ENCODE data around the gene PRIM2. TPM values are rescaled to one million over a fixed set of nuclear protein-coding genes. Genes with fewer than 3 reads are reported as not detected.

The PRIM2 gene
- total RNA-seq, 1 experiment from 2014 or later: 44.0 TPM

DNA sequence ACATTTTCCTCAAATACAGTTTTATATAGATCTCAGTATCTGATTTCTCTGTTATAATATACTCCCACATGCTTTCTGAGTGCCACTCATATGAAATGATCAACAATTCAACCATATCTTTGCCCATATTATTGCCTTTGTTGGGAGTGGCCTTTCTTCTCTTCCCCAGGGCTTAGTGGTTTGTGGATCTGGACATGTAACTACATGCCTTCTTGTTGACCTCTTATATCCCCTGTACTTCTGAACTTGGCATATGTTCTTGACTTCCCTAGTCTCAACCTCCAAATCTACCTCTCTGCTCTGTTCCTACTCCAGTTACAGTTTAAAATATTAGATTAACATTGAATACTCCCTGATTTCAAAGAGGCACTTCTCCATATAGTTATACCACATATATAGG lies 34.3 kb upstream of the PRIM2 start:
- no peak overlapping the region for H3K9ac ChIP-seq (ENCODE audit: low read length)
- TF ChIP-seq, protein P1, sequence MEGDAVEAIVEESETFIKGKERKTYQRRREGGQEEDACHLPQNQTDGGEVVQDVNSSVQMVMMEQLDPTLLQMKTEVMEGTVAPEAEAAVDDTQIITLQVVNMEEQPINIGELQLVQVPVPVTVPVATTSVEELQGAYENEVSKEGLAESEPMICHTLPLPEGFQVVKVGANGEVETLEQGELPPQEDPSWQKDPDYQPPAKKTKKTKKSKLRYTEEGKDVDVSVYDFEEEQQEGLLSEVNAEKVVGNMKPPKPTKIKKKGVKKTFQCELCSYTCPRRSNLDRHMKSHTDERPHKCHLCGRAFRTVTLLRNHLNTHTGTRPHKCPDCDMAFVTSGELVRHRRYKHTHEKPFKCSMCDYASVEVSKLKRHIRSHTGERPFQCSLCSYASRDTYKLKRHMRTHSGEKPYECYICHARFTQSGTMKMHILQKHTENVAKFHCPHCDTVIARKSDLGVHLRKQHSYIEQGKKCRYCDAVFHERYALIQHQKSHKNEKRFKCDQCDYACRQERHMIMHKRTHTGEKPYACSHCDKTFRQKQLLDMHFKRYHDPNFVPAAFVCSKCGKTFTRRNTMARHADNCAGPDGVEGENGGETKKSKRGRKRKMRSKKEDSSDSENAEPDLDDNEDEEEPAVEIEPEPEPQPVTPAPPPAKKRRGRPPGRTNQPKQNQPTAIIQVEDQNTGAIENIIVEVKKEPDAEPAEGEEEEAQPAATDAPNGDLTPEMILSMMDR (IDR thresholded peaks at IDR 0.05 in 2 of 3, conservative IDR thresholded peaks at IDR 0.05 in 1 of 3; ENCODE audit: borderline replicate concordance in 1 of 3, insufficient read depth in 1 of 3, low read depth in 2 of 3, low read length in 2 of 3): no peak
- TF ChIP-seq RAD21 (IDR thresholded peaks at IDR 0.05; ENCODE audit: low read depth) (no peak), POLR2A (IDR thresholded peaks at IDR 0.05; ENCODE audit: borderline replicate concordance, extremely low read depth, insufficient read depth, insufficient read length) (no peak), SP1 (IDR thresholded peaks at IDR 0.05; ENCODE audit: low read depth) (no peak), JUND (IDR thresholded peaks at IDR 0.05) (no peak), EZH2phosphoT487 (IDR thresholded peaks at IDR 0.05; ENCODE audit: borderline replicate concordance) (no peak), ZFX (IDR thresholded peaks at IDR 0.05) (no peak)
- TF ChIP-seq, protein P2, sequence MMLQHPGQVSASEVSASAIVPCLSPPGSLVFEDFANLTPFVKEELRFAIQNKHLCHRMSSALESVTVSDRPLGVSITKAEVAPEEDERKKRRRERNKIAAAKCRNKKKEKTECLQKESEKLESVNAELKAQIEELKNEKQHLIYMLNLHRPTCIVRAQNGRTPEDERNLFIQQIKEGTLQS (IDR thresholded peaks at IDR 0.05): no peak
- H3K4me1 ChIP-seq (ENCODE audit: control insufficient read depth in 1 of 2, insufficient read depth in 2 of 2, low read length in 2 of 2): peaks cover 0 to 3% of the 10 kb centered on the region in 2 experiments; a peak in 1 of 4 replicates
- H3K4me3 ChIP-seq (replicated peaks in 1 of 2; ENCODE audit: low read depth in 1 of 2, low read length in 2 of 2): no peak overlapping the region
- ChIA-PET CTCF (no interaction called here), RAD21 (ENCODE audit: low non-redundant PET in 1 of 2, low total read pairs in 2 of 2, uncharacterized antibody in 2 of 2, unreplicated experiment in 2 of 2) (no interaction called here), POLR2A (no interaction called here)
- H3K27ac ChIP-seq (ENCODE audit: low read depth, low read length): no peak overlapping the region
- intact Hi-C loops (cut with micrococcal nuclease): no loop called here
- H2AFZ ChIP-seq (ENCODE audit: low read depth, low read length, poor library complexity, severe bottlenecking): peak overlapping the region; percentile 3
- H3K9me3 ChIP-seq (ENCODE audit: control insufficient read depth in 1 of 2, insufficient read depth in 1 of 2, low read depth in 1 of 2, low read length in 2 of 2): no peaks in the 10 kb centered on the region
- ATAC-seq (no peak), DNase-seq (ENCODE audit: low read depth, low spot score) (no peak)
- H3K9me2 ChIP-seq (ENCODE audit: insufficient read depth): no peaks in the 10 kb centered on the region
- no TSS peak for BruUV-seq (replicated peaks)
- no peaks in the 10 kb centered on the region for H4K20me1 ChIP-seq (ENCODE audit: insufficient read depth)
- no peak overlapping the region for H3K4me2 ChIP-seq (ENCODE audit: low read length)
- no peaks in the 10 kb centered on the region for H3K79me2 ChIP-seq (ENCODE audit: insufficient read depth, low read length)
- H3K36me3 ChIP-seq (ENCODE audit: control insufficient read depth in 1 of 2, insufficient read depth in 2 of 2, low read length in 2 of 2): no peaks in the 10 kb centered on the region
- no peaks in the 10 kb centered on the region for H3K27me3 ChIP-seq (ENCODE audit: insufficient read depth, low read length)

DNA sequence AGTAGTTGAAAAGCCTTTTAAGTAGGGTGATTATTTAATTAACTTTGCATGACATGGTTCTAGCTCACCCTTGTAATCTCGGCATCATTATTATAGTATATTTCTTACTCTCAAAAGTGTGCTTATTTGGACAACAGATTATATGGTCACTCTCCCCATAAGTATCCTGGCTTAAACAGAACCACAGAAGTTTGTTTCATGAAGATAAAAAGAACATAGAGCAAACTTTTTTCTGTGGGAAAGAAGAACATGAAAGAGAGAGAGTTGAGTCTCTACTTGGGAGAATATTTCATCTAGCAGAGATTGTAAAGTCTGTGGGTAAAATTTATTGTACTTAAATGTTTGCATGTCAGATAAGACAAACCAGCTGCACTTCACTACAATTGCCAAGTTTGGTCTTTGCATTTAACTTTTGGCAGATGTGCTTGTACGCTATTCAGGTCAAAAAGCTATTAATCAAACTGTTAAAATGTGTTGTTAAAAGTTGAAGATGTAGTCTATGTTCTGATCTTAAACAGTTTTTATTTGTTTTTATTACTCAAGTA lies 33.4 kb upstream of the PRIM2 start:
- ATAC-seq: no peak
- no peaks in the 10 kb centered on the region for H3K27me3 ChIP-seq (ENCODE audit: insufficient read depth, low read length)
- ChIA-PET POLR2A (no interaction called here), RAD21 (ENCODE audit: low non-redundant PET in 1 of 2, low total read pairs in 2 of 2, uncharacterized antibody in 2 of 2, unreplicated experiment in 2 of 2) (no interaction called here), CTCF (no interaction called here)
- H2AFZ ChIP-seq (ENCODE audit: low read depth, low read length, poor library complexity, severe bottlenecking): no peak overlapping the region
- H3K4me1 ChIP-seq (ENCODE audit: control insufficient read depth in 1 of 2, insufficient read depth in 2 of 2, low read length in 2 of 2): peaks cover 0 to 3% of the 10 kb centered on the region in 2 experiments; a peak in 1 of 4 replicates
- no peak overlapping the region for H3K4me2 ChIP-seq (ENCODE audit: low read length)
- H3K9ac ChIP-seq (ENCODE audit: low read length): no peak overlapping the region
- intact Hi-C loops (cut with micrococcal nuclease): no loop called here
- H3K79me2 ChIP-seq (ENCODE audit: insufficient read depth, low read length): no peaks in the 10 kb centered on the region
- H3K27ac ChIP-seq (ENCODE audit: low read depth, low read length): no peak overlapping the region
- no TSS peak for BruUV-seq (replicated peaks)
- no peaks in the 10 kb centered on the region for H3K9me3 ChIP-seq (ENCODE audit: control insufficient read depth in 1 of 2, insufficient read depth in 1 of 2, low read depth in 1 of 2, low read length in 2 of 2)
- H4K20me1 ChIP-seq (ENCODE audit: insufficient read depth): no peaks in the 10 kb centered on the region
- H3K4me3 ChIP-seq (replicated peaks in 1 of 2; ENCODE audit: low read depth in 1 of 2, low read length in 2 of 2): no peak overlapping the region
- no peaks in the 10 kb centered on the region for H3K36me3 ChIP-seq (ENCODE audit: control insufficient read depth in 1 of 2, insufficient read depth in 2 of 2, low read length in 2 of 2)
- no peak for DNase-seq (ENCODE audit: low read depth, low spot score)
- TF ChIP-seq POLR2AphosphoS5 (IDR thresholded peaks at IDR 0.05; ENCODE audit: low read depth, low read length) (no peak), ZFX (IDR thresholded peaks at IDR 0.05) (no peak), SP1 (IDR thresholded peaks at IDR 0.05; ENCODE audit: low read depth) (no peak), EZH2 (IDR thresholded peaks at IDR 0.05) (no peak), TCF7L2 (IDR thresholded peaks at IDR 0.05; ENCODE audit: borderline replicate concordance, extremely low read depth, insufficient read depth, insufficient read length) (no peak)
- TF ChIP-seq, protein P3, sequence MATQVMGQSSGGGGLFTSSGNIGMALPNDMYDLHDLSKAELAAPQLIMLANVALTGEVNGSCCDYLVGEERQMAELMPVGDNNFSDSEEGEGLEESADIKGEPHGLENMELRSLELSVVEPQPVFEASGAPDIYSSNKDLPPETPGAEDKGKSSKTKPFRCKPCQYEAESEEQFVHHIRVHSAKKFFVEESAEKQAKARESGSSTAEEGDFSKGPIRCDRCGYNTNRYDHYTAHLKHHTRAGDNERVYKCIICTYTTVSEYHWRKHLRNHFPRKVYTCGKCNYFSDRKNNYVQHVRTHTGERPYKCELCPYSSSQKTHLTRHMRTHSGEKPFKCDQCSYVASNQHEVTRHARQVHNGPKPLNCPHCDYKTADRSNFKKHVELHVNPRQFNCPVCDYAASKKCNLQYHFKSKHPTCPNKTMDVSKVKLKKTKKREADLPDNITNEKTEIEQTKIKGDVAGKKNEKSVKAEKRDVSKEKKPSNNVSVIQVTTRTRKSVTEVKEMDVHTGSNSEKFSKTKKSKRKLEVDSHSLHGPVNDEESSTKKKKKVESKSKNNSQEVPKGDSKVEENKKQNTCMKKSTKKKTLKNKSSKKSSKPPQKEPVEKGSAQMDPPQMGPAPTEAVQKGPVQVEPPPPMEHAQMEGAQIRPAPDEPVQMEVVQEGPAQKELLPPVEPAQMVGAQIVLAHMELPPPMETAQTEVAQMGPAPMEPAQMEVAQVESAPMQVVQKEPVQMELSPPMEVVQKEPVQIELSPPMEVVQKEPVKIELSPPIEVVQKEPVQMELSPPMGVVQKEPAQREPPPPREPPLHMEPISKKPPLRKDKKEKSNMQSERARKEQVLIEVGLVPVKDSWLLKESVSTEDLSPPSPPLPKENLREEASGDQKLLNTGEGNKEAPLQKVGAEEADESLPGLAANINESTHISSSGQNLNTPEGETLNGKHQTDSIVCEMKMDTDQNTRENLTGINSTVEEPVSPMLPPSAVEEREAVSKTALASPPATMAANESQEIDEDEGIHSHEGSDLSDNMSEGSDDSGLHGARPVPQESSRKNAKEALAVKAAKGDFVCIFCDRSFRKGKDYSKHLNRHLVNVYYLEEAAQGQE (IDR thresholded peaks at IDR 0.05; ENCODE audit: low read depth): no peak
- TF ChIP-seq, protein P4, sequence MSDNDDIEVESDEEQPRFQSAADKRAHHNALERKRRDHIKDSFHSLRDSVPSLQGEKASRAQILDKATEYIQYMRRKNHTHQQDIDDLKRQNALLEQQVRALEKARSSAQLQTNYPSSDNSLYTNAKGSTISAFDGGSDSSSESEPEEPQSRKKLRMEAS (IDR thresholded peaks at IDR 0.05): no peak
- no peaks in the 10 kb centered on the region for H3K9me2 ChIP-seq (ENCODE audit: insufficient read depth)

Measured in HCT116 (cell line).